Heart right ventricle (tissue), 16 donors: ENCODE results near the gene BARX1. TPM values are rescaled to one million over a fixed set of nuclear protein-coding genes. Genes with fewer than 3 reads are reported as not detected.

ENCODE experiments used
- ATAC-seq, 8 donors: fragments of 200-7000 bp; cut with Tn5 transposase; one replicate each; pipeline ENCODE4 v1.9.1; 2020; ENCODE audit warnings: mild to moderate bottlenecking in 8 of 8, moderate library complexity in 8 of 8, moderate number of reproducible peaks in 1 of 8
- DNase-seq, 2 donors: peaks; one replicate each; pipeline ENCODE4 v3.0.0-alpha.2; 2020
- H3K27ac ChIP-seq, 10 donors: fragments of 200-600 bp; sonication (generic) in 2 of 10; one replicate each; pipeline versions ENCODE4 v1.5.0 to v1.8.0; 2020 to 2022; ENCODE audit warnings: mild to moderate bottlenecking in 3 of 10
- H3K27me3 ChIP-seq, 7 donors: fragments of 200-600 bp; one replicate each; pipeline ENCODE4 v1.8.0; 2021 to 2022; ENCODE audit warnings: mild to moderate bottlenecking in 2 of 7
- H3K36me3 ChIP-seq, 9 donors: fragments of 200-600 bp; sonication (generic) in 1 of 9; one replicate each; pipeline versions ENCODE4 v1.5.0 to v1.8.0; 2020 to 2022; ENCODE audit warnings: mild to moderate bottlenecking in 2 of 9
- H3K4me1 ChIP-seq, 9 donors: fragments of 200-600 bp; sonication (generic) in 1 of 9; one replicate each; pipeline versions ENCODE4 v1.5.0 to v1.8.0; 2020 to 2022; ENCODE audit warnings: mild to moderate bottlenecking in 4 of 9
- H3K4me3 ChIP-seq, 10 donors: fragments of 200-600 bp; sonication (generic) in 2 of 10; one replicate each; pipeline versions ENCODE4 v1.5.0 to v1.8.0; 2020 to 2022; ENCODE audit warnings: mild to moderate bottlenecking in 7 of 10, moderate library complexity in 2 of 10
- H3K9me3 ChIP-seq, 11 donors: fragments of 200-600 bp in 10 of 11; sonication (generic) in 2 of 11; one replicate each; pipeline versions ENCODE4 v1.5.0 to v1.8.0; 2013 to 2022; ENCODE audit warnings: mild to moderate bottlenecking in 2 of 11, control low read depth in 1 of 11, moderate library complexity in 1 of 11
- WGBS, 2 donors: extraction: QIAGEN DNeasy Blood & Tissue Kit; methylation state at CpG; one replicate each; pipeline ENCODE4 v1.1.7; 2013; ENCODE audit warnings: inconsistent platforms in 1 of 2; 5-methylcytosine and 5-hydroxymethylcytosine counted together
- intact Hi-C, 10 donors: fragments of 100-400 bp; cut with DNase I; formaldehyde crosslinking; loops; one replicate each; pipeline versions ENCODE4 v1.11.1 to v1.14.2; 2022
- polyA plus RNA-seq, 2 donors: library from polyadenylated mRNA; stranded (reverse); fragments of 200-250 nt; gene quantifications; one replicate each; pipeline ENCODE4 v1.2.3, GENCODE V29; 2013
- total RNA-seq, 10 donors: library from RNA; stranded (reverse); fragmentation: NEBNext Ultra II Directional in 3 of 10; extraction: Animal tissue kit (Norgen Biotek cat#: 25700) in 3 of 10; gene quantifications; one replicate each; pipeline versions ENCODE4 v1.2.1 to v1.2.4, GENCODE V29; 2021 to 2023
- TF ChIP-seq, protein P1 (sequence below), 9 donors: fragments of 200-600 bp; sonication (generic) in 2 of 9; IDR thresholded peaks; one replicate each; pipeline versions ENCODE4 v1.5.0 to v1.8.0; 2021 to 2022; ENCODE audit warnings: antibody characterized with exemption in 9 of 9, mild to moderate bottlenecking in 5 of 9, moderate library complexity in 1 of 9
- donor health status: Arrhythmogenic right ventricular cardiomyopathy.
- donor health status: ischemic (EF 13 %, LVEDD 7.1; RV severe dilation, severe dysfunction).
- donor health status: healthy with polysubstance abuse.
- donor health status: DM: no; HTN: yes; CAD: no.
- donor health status: DM: no; HTN: no; CAD: no.
- donor health status: ischemic (EF 25% LVEDD 6.9; RV normal size, moderate dysfunction).
- donor health status: ischemic (EF 25% LVEDD 5.7; RV mildly dilated, moderate dysfunction).
- donor health status: healthy.
- donor health status: DM: yes; HTN: yes; CAD: no.
- donor health status: Ischemic cardiomyopathy.
- donor health status: ischemic (EF 35%, LVEDD 5.7; RV mildly dilated, moderate dysfunction).
- donor health status: nonischemic (EF 11% LVEDD 7.7; RV severe dilation, severe dysfunction).
- donor health status: DM: yes; HTN: yes; CAD: no.
- donor health status: PGD.
- donor health status: ischemic (EF 29% LVEDD 5.4; RV normal size, mild dysfunction).
- donor health status: nonischemic (EF 23%, LVEDD 6.1; RV moderate dilation, normal function).

Gene BARX1
- total and polyA plus RNA-seq, 12 donors, result 0.06 to 0.19 TPM; not detected in 10

DNA sequence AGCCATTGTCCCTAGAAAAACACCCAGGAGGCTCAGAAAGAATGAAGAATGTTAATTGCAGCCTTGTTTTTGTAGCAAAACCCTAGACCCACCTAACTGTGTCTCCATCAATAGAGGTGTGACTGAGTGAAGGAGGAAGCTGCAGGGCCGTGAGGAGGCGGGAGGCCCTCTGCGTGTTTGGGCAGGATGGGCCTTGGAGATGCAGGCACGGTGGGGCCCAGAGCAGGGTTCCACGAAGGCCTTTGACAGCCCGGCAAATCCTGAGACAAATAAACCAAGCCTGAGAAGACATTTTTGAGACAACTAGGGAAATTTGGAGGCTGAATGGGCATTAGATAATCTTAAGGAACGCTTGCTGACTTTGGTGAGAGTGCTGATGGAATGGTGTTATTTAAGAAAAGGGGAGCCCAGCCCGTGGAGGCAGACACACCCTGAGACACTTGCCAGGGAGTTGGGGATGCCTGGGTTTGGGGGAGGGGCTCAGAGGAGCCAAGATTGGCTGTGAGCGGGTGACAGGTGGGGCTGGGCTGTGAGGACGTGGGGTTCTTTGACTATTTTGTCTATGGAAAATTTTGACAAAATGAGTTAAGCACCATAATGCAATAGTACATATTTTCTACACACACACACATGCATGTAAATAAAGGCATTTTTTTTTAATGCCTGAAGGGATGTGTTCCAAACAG lies 48.8 kb downstream of the BARX1 start:
- no peaks in the 10 kb centered on the region for H3K4me1 ChIP-seq
- intact Hi-C loops, result no loop called here
- H3K27me3 ChIP-seq, result peaks cover 0 to 26% (median 11%) of the 10 kb centered on the region in 7 donors
- H3K36me3 ChIP-seq, result no peaks in the 10 kb centered on the region
- ATAC-seq, result no peak
- H3K4me3 ChIP-seq, result no peak overlapping the region
- DNase-seq, result no peak
- TF ChIP-seq, protein P1, sequence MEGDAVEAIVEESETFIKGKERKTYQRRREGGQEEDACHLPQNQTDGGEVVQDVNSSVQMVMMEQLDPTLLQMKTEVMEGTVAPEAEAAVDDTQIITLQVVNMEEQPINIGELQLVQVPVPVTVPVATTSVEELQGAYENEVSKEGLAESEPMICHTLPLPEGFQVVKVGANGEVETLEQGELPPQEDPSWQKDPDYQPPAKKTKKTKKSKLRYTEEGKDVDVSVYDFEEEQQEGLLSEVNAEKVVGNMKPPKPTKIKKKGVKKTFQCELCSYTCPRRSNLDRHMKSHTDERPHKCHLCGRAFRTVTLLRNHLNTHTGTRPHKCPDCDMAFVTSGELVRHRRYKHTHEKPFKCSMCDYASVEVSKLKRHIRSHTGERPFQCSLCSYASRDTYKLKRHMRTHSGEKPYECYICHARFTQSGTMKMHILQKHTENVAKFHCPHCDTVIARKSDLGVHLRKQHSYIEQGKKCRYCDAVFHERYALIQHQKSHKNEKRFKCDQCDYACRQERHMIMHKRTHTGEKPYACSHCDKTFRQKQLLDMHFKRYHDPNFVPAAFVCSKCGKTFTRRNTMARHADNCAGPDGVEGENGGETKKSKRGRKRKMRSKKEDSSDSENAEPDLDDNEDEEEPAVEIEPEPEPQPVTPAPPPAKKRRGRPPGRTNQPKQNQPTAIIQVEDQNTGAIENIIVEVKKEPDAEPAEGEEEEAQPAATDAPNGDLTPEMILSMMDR (IDR thresholded peaks at IDR 0.05), result no peak
- WGBS, 2 donors, result 64% methylated on average over 10 of the region's 10 CpGs
- H3K27ac ChIP-seq, result no peak overlapping the region
- H3K9me3 ChIP-seq, result peaks cover 0 to 11% (median 0%) of the 10 kb centered on the region in 11 donors

DNA sequence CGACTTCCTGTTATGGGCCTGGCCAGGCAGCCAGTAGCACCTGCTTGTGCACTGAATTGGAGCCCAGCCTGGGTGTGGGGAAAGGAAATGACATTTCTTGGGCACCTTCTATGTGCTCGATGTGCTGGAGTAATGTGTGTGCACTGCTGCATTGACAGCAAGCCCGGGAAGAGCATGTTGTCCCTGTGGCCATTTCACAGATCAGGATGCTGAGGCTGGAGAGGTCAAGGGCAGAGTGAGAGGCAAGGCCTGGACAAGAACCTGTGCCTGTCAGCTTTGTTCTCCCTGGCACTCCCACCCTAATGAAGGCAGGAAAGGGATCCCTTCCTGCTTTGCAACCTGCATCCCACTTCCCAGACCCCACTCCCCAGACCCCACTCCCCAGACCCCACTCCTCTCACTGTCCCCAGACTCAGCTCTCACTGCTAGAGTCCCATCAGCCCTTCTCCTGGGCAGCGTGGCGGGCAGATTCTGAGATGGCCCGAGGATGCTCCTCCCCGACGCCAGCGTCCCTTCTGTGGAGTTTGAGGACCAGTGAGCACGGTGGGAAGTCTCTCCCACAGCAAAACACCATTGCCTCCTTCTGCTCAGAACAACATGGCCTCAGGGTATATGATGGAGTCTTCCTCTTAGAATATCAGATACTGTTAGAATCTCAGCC lies 49.6 kb downstream of the BARX1 start:
- intact Hi-C loops, result no loop called here
- DNase-seq (no peak), ATAC-seq (no peak)
- no peaks in the 10 kb centered on the region for H3K36me3 ChIP-seq
- H3K9me3 ChIP-seq, result peaks cover 0 to 11% (median 0%) of the 10 kb centered on the region in 11 donors
- TF ChIP-seq, protein P1 (IDR thresholded peaks at IDR 0.05), result no peak
- H3K4me3 ChIP-seq, result no peak overlapping the region
- peaks cover 0 to 26% (median 11%) of the 10 kb centered on the region in 7 donors for H3K27me3 ChIP-seq
- no peaks in the 10 kb centered on the region for H3K4me1 ChIP-seq
- no peak overlapping the region for H3K27ac ChIP-seq
- 84% methylated on average over 10 of the region's 10 CpGs for WGBS, 2 donors

DNA sequence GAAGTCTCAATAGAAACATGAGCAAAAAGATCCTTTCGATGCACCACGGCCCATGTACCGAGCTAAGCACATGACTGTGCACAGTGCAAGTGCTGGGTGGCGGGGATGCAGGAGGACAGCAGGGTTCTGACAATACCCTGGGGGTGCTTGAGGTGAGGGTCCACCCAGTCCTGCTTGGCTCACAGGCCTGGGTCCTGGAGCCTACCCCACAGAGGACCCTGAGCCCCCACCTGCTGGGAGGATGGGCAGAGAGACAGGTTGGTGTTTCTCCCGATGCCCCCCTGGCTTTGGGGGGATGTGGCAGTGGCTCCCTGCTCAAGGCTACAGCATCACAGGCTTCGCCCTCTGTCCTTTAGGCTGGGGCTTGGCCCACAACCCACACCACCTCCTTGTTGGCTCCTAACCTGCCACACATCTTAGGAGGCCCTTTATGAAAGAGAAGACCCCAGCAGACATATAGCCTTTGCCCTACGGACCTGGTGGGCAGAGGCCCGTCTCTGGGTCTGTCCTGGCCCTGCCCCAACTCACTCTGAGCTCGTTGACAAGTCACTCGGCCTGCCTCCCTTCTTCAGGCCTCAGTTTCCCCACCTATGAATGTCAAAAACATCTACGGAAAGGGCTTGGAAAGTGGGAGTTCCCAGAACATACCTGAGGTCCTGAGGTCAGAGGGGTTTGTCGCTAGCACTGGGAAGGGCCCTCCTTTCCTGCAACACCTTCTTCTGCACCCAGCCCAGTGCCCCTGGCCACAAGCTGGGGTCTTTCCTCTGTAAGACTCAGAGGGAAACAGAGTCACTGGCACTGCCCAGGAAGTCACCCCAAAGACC lies 50.3 kb downstream of the BARX1 start:
- 79 to 83% methylated on average over 12 of the region's 12 CpGs for WGBS, 2 donors
- Histone ChIP-seq H3K36me3 (no peaks in the 10 kb centered on the region), H3K27me3 (peaks cover 0 to 22% (median 15%) of the 10 kb centered on the region in 7 donors), H3K4me3 (no peak overlapping the region), H3K4me1 (no peaks in the 10 kb centered on the region), H3K9me3 (peaks cover 0 to 11% (median 0%) of the 10 kb centered on the region in 11 donors), H3K27ac (no peak overlapping the region)
- intact Hi-C loops, result no loop called here
- TF ChIP-seq, protein P1 (IDR thresholded peaks at IDR 0.05), result no peak
- no peak for ATAC-seq
- DNase-seq, result no peak

DNA sequence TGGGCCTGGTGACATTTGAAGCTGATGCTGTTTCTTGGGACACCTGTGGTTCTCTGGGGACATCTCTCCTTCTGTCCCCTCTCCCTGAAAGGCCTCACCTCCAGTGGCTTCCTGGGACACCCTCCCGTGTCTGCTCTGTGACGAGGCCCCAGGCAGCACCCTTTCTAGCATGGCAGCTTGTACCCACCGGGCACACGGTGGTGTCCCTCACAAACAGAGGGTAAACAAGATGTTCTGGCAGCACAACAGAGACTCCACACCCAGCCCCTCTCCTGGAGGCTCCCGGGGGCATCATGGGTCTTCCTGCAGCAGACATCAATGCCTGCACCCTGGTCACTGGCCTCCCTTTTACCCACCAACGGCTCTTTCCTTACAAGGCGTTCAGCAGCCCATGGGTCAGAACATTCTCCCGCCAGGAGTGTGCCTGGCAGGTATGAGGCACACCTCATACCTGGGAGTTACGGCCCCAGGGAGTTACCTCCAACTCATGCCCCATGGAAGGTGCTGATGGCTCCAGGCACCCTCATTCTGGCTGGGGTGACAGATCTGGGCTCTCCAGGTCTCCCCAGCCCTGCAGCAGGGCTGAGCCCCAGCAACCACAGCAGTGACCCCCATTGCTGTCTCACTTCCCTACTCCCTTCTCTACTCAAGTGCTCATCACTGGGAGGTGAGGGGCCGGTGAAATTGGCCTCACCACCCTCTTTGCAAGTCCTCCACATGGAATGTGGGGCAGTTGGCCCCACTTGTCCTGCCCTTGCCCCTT lies 51.1 kb downstream of the BARX1 start:
- H3K4me1 ChIP-seq, result no peaks in the 10 kb centered on the region
- no peaks in the 10 kb centered on the region for H3K36me3 ChIP-seq
- 82 to 90% methylated on average over 10 of the region's 10 CpGs for WGBS, 2 donors
- ATAC-seq, result no peak
- no peak overlapping the region for H3K27ac ChIP-seq
- H3K9me3 ChIP-seq, result peaks cover 0 to 11% (median 0%) of the 10 kb centered on the region in 11 donors
- TF ChIP-seq, protein P1 (IDR thresholded peaks at IDR 0.05), result no peak
- H3K4me3 ChIP-seq, result no peak overlapping the region
- DNase-seq, result no peak
- intact Hi-C loops, result no loop called here
- H3K27me3 ChIP-seq, result peaks cover 0 to 20% (median 14%) of the 10 kb centered on the region in 7 donors
